OCI-LY7 (cell line): Measurements from ENCODE around the gene MFSD2A. TPM values are rescaled to one million over a fixed set of nuclear protein-coding genes. Genes with fewer than 3 reads are reported as not detected.
"Not testable (repeated sequence)": the region's sequence is repeated elsewhere in the genome, so short reads cannot be mapped to it uniquely, and the experiment has no call there.

ENCODE experiments used
- BruUV-seq: library from RNA; stranded (reverse); fragments of 400-500 nt; replicated peaks from 2 replicates; lab custom pipeline; 2021; lab: Mats Ljungman, UMichigan
- CTCF ChIA-PET: fragments of 300-600 bp; sonication (Branson Sonifier 250); formaldehyde crosslinking; loops from one replicate; lab custom pipeline; 2022; ENCODE audit warnings: antibody characterized with exemption; ENCODE audit not compliant: unreplicated experiment; lab: Charles Lee
- POLR2A ChIA-PET: fragments of 300-600 bp; sonication (Branson Sonifier 250); formaldehyde crosslinking; loops from one replicate; lab custom pipeline; 2022; ENCODE audit warnings: antibody characterized with exemption; lab: Charles Lee
- DNase-seq: peaks from one replicate; pipeline ENCODE4 v3.0.0-alpha.2; 2015; ENCODE audit warnings: low spot score
- H2AFZ ChIP-seq: fragments of 200-600 bp; sonication (generic), shearing (Covaris generic); 2 replicates; pipeline ENCODE4 v1.6.1; 2014; ENCODE audit warnings: mild to moderate bottlenecking, antibody characterized with exemption, low read length, moderate library complexity
- H3K27ac ChIP-seq: fragments of 200-600 bp; sonication (generic); 2 replicates; pipeline ENCODE4 v1.5.1; 2014; ENCODE audit warnings: mixed run types, low read depth, mild to moderate bottlenecking, moderate library complexity, low read length, inconsistent platforms; ENCODE audit not compliant: poor library complexity, severe bottlenecking
- H3K36me3 ChIP-seq: fragments of 200-600 bp; sonication (generic); 2 replicates; pipeline ENCODE4 v1.6.1; 2014; ENCODE audit warnings: mild to moderate bottlenecking, antibody characterized with exemption, low read length, moderate library complexity, mixed read lengths; ENCODE audit not compliant: insufficient read depth
- H3K4me1 ChIP-seq: fragments of 200-600 bp; sonication (generic); 2 replicates; pipeline ENCODE4 v1.5.1; 2014; ENCODE audit warnings: mild to moderate bottlenecking, low read length; ENCODE audit not compliant: insufficient read depth, poor library complexity, severe bottlenecking
- H3K4me2 ChIP-seq: fragments of 200-600 bp; sonication (generic); 2 replicates; pipeline ENCODE4 v1.6.1; 2014; ENCODE audit warnings: mild to moderate bottlenecking, low read length
- H3K4me3 ChIP-seq: fragments of 200-600 bp; sonication (generic); 2 replicates; pipeline ENCODE4 v1.5.1; 2014; ENCODE audit warnings: mild to moderate bottlenecking, low read depth, low read length; ENCODE audit not compliant: poor library complexity, severe bottlenecking
- H3K79me2 ChIP-seq: fragments of 200-600 bp; sonication (generic); 2 replicates; pipeline ENCODE4 v1.6.1; 2016; ENCODE audit warnings: low read depth, mild to moderate bottlenecking, low read length, moderate library complexity, mixed read lengths; ENCODE audit not compliant: insufficient read depth
- H3K9me2 ChIP-seq: fragments of 200-600 bp; sonication (generic); 2 replicates; pipeline ENCODE4 v1.6.1; 2016; ENCODE audit warnings: mild to moderate bottlenecking, low read length, mixed read lengths; ENCODE audit not compliant: insufficient read depth
- H3K9me3 ChIP-seq: fragments of 200-600 bp; sonication (generic); 2 replicates; pipeline ENCODE4 v1.6.1; 2014; ENCODE audit warnings: mild to moderate bottlenecking, mixed run types, low read length, mixed read lengths
- H4K20me1 ChIP-seq: fragments of 200-600 bp; sonication (generic); 2 replicates; pipeline ENCODE4 v1.6.1; 2014; ENCODE audit warnings: mild to moderate bottlenecking, antibody characterized with exemption, low read length, moderate library complexity, mixed read lengths; ENCODE audit not compliant: insufficient read depth
- CTCF ChIP-seq: fragments of 200-600 bp; sonication (generic); conservative IDR thresholded peaks from 2 replicates; pipeline ENCODE4 v1.5.1; 2014; ENCODE audit warnings: mild to moderate bottlenecking, antibody characterized with exemption, low read length, moderate library complexity, mixed read lengths
- EZH2phosphoT487 ChIP-seq: fragments of 200-600 bp; sonication (generic); IDR thresholded peaks from 2 replicates; pipeline ENCODE4 v1.6.1; 2018; ENCODE audit warnings: low read depth, borderline replicate concordance, mild to moderate bottlenecking, mixed run types, antibody characterized with exemption, low read length, moderate library complexity, mixed read lengths
- intact Hi-C: fragments of 100-400 bp; cut with micrococcal nuclease; formaldehyde crosslinking; loops from one replicate; pipeline ENCODE4 v1.10.0; 2022; ENCODE audit not compliant: unreplicated experiment
- total RNA-seq, 2 experiments: library from RNA; depleted of rRNA in 1 of 2; stranded (reverse); fragments of >200 nt in 1 of 2; shearing (Covaris generic) in 1 of 2; gene quantifications; 2 replicates each; pipeline ENCODE4 v1.2.3, GENCODE V29; 2014 to 2022

Gene MFSD2A
- total RNA-seq, 2 experiments from 2014 or later, result 9.9 to 13.4 TPM

GRCh38 chr1:39910263-39910662 is 44.7 kb upstream of the MFSD2A start:
- BruUV-seq, result no TSS peak
- no peaks in the 10 kb centered on the region for H3K4me1 ChIP-seq
- no peaks in the 10 kb centered on the region for H4K20me1 ChIP-seq
- TF ChIP-seq EZH2phosphoT487, result no peak
- TF ChIP-seq CTCF, result no peak
- H3K36me3 ChIP-seq, result no peaks in the 10 kb centered on the region
- intact Hi-C loops, result no loop called here
- no peak for DNase-seq
- H2AFZ ChIP-seq, result no peak overlapping the region
- no peaks in the 10 kb centered on the region for H3K79me2 ChIP-seq
- no peak overlapping the region for H3K4me3 ChIP-seq
- no peak overlapping the region for H3K27ac ChIP-seq
- peaks cover 11% of the 10 kb centered on the region; the same call in 1 of the 2 replicates for H3K9me3 ChIP-seq
- ChIA-PET POLR2A (interaction anchor here (0.6 kb wide), 1 partner anchor 62 kb away, joined by 4 read pairs; no protein-coding TSS in a partner anchor), CTCF (interaction anchor here (0.7 kb wide), 1 partner anchor 9 kb away, joined by 3 read pairs; the partner anchor contains the start of gene MYCL)
- H3K4me2 ChIP-seq, result no peak overlapping the region
- no peaks in the 10 kb centered on the region for H3K9me2 ChIP-seq

- H3K4me3 ChIP-seq, H3K4me1 ChIP-seq, DNase-seq, H3K36me3 ChIP-seq, H3K4me2 ChIP-seq, CTCF ChIA-PET, H4K20me1 ChIP-seq, H3K9me2 ChIP-seq, H3K27ac ChIP-seq, H3K9me3 ChIP-seq, BruUV-seq, POLR2A ChIA-PET, intact Hi-C loops, H2AFZ ChIP-seq, H3K79me2 ChIP-seq: not testable (repeated sequence)
Observed at GRCh38 chr1:39913136-39913535, 41.8 kb upstream of the MFSD2A start.

- Histone ChIP-seq H3K9me2 (no peaks in the 10 kb centered on the region), H3K4me3 (no peak overlapping the region), H3K79me2 (no peaks in the 10 kb centered on the region), H3K4me2 (no peak overlapping the region), H3K9me3 (no peaks in the 10 kb centered on the region), H3K4me1 (no peaks in the 10 kb centered on the region), H4K20me1 (no peaks in the 10 kb centered on the region), H3K36me3 (no peaks in the 10 kb centered on the region), H3K27ac (no peak overlapping the region), H2AFZ (no peak overlapping the region)
- no peak for TF ChIP-seq EZH2phosphoT487
- no peak for TF ChIP-seq CTCF
- BruUV-seq, result no TSS peak
- DNase-seq, result no peak
- POLR2A ChIA-PET, result interaction anchor here (0.7 to 1.8 kb wide), 2 partner anchors 10 to 491 kb away, joined by 4 read pairs; no protein-coding TSS in a partner anchor
- intact Hi-C loops, result no loop called here
- CTCF ChIA-PET, result no interaction called here
Observed at GRCh38 chr1:39915499-39916129, 39.3 kb upstream of the MFSD2A start.
